Activated T-cell treated with anti-CD3 and anti-CD28 coated beads for 24 hours (primary cell): ENCODE results near the gene PDE6B.

Experiments
- DNase-seq: peaks from one replicate; pipeline ENCODE4 v3.0.0-alpha.2; 2020; ENCODE audit warnings: low read depth

The PDE6B gene

GRCh38 chr4:600850-601515 is 24.4 kb upstream of the PDE6B start:
- DNase-seq = peak; percentile 50

- DNase-seq = no peak
These were observed 23.5 kb upstream of the PDE6B start for GRCh38 chr4:601612-602558.

GRCh38 chr4:602559-602942 is 22.8 kb upstream of the PDE6B start:
- DNase-seq = peak; percentile 42

GRCh38 chr4:604131-604530 is 21.2 kb upstream of the PDE6B start:
- peak; percentile 13 for DNase-seq

- DNase-seq = no peak
These were observed 19.5 kb upstream of the PDE6B start for GRCh38 chr4:605702-606425.

- no peak for DNase-seq
These were observed 17.1 kb upstream of the PDE6B start for GRCh38 chr4:608236-608635.

- DNase-seq = no peak
These were observed 15.8 kb upstream of the PDE6B start for GRCh38 chr4:609400-610050.

- DNase-seq = no peak
These were observed 14.7 kb upstream of the PDE6B start for GRCh38 chr4:610411-611261.

- no peak for DNase-seq
These were observed 13.2 kb upstream of the PDE6B start for GRCh38 chr4:612052-612748.

- DNase-seq = no peak
These were observed 12.6 kb upstream of the PDE6B start for GRCh38 chr4:612749-613125.

- no peak for DNase-seq
These were observed 12.2 kb upstream of the PDE6B start for GRCh38 chr4:613126-613525.

- DNase-seq = no peak
These were observed 9.3 kb upstream of the PDE6B start for GRCh38 chr4:616091-616490.

- DNase-seq = no peak
These were observed 8.3 kb upstream of the PDE6B start for GRCh38 chr4:616911-617643.

GRCh38 chr4:617644-618641 is 7.4 kb upstream of the PDE6B start:
- DNase-seq = no peak

- DNase-seq = no peak
These were observed 5.2 kb upstream of the PDE6B start for GRCh38 chr4:620201-620600.

- DNase-seq = no peak
These were observed 4.5 kb upstream of the PDE6B start for GRCh38 chr4:620851-621261.

- no peak for DNase-seq
These were observed 3.9 kb upstream of the PDE6B start for GRCh38 chr4:621296-622070.
